ENCODE results near the gene KCNT1.

The KCNT1 gene

GRCh38 chr9:135817951-135818717, 116.1 kb downstream of the KCNT1 start:
- TF ChIP-seq POLR2AphosphoS5 (IDR thresholded peaks at IDR 0.05; ENCODE audit: low read depth, low read length) (no peak), FOXP2 (optimal IDR thresholded peaks at IDR 0.05; ENCODE audit: borderline replicate concordance, extremely low read depth, extremely low read length, insufficient read depth) (no peak), REST (IDR thresholded peaks at IDR 0.05; ENCODE audit: insufficient read depth in 1 of 2, low read depth in 2 of 2, low read length in 2 of 2) (no peak), SIN3A (IDR thresholded peaks at IDR 0.05; ENCODE audit: borderline replicate concordance, insufficient read depth, low read length) (no peak), TAF1 (IDR thresholded peaks at IDR 0.05; ENCODE audit: borderline replicate concordance, insufficient read depth, low read length) (no peak)

GRCh38 chr9:135818718-135819475, 116.9 kb downstream of the KCNT1 start:
- TF ChIP-seq POLR2AphosphoS5 (IDR thresholded peaks at IDR 0.05; ENCODE audit: low read depth, low read length) (no peak), FOXP2 (optimal IDR thresholded peaks at IDR 0.05; ENCODE audit: borderline replicate concordance, extremely low read depth, extremely low read length, insufficient read depth) (no peak), REST (IDR thresholded peaks at IDR 0.05; ENCODE audit: insufficient read depth in 1 of 2, low read depth in 2 of 2, low read length in 2 of 2) (no peak), SIN3A (IDR thresholded peaks at IDR 0.05; ENCODE audit: borderline replicate concordance, insufficient read depth, low read length) (no peak), TAF1 (IDR thresholded peaks at IDR 0.05; ENCODE audit: borderline replicate concordance, insufficient read depth, low read length) (no peak)

GRCh38 chr9:135819905-135820304, 117.9 kb downstream of the KCNT1 start:
- TF ChIP-seq REST (IDR thresholded peaks at IDR 0.05; ENCODE audit: insufficient read depth in 1 of 2, low read depth in 2 of 2, low read length in 2 of 2), result no peak
- no peak for TF ChIP-seq FOXP2 (optimal IDR thresholded peaks at IDR 0.05; ENCODE audit: borderline replicate concordance, extremely low read depth, extremely low read length, insufficient read depth)
- TF ChIP-seq SIN3A (IDR thresholded peaks at IDR 0.05; ENCODE audit: borderline replicate concordance, insufficient read depth, low read length), result no peak
- TF ChIP-seq POLR2AphosphoS5 (IDR thresholded peaks at IDR 0.05; ENCODE audit: low read depth, low read length), result no peak
- TF ChIP-seq TAF1 (IDR thresholded peaks at IDR 0.05; ENCODE audit: borderline replicate concordance, insufficient read depth, low read length), result no peak

GRCh38 chr9:135820661-135821060, 118.7 kb downstream of the KCNT1 start:
- TF ChIP-seq SIN3A (IDR thresholded peaks at IDR 0.05; ENCODE audit: borderline replicate concordance, insufficient read depth, low read length) (no peak), REST (IDR thresholded peaks at IDR 0.05; ENCODE audit: insufficient read depth in 1 of 2, low read depth in 2 of 2, low read length in 2 of 2) (no peak), TAF1 (IDR thresholded peaks at IDR 0.05; ENCODE audit: borderline replicate concordance, insufficient read depth, low read length) (no peak)

All from PFSK-1 (cell line).